Right cardiac atrium (tissue), 5 donors: ENCODE results near the gene KRTAP4-4. TPM values are rescaled to one million over a fixed set of nuclear protein-coding genes. Genes with fewer than 3 reads are reported as not detected.
"Not testable (repeated sequence)": the region's sequence is repeated elsewhere in the genome, so short reads cannot be mapped to it uniquely, and the experiment has no call there.

Source experiments
- ATAC-seq, 2 donors: fragments of 200-7000 bp; cut with Tn5 transposase; one replicate each; pipeline versions ENCODE4 v1.8.0 to v1.9.1; 2020; ENCODE audit warnings: moderate library complexity in 2 of 2, mild to moderate bottlenecking in 1 of 2
- DNase-seq, 3 donors: peaks; one replicate each; pipeline ENCODE4 v3.0.0-alpha.2; 2020
- H3K27ac ChIP-seq: one replicate; pipeline ENCODE4 v1.5.1; 2013; ENCODE audit warnings: mild to moderate bottlenecking, low read length, control low read depth, moderate library complexity
- H3K27me3 ChIP-seq: one replicate; pipeline ENCODE4 v1.6.1; 2013; ENCODE audit not compliant: control insufficient read depth, insufficient read depth
- H3K4me1 ChIP-seq: one replicate; pipeline ENCODE4 v1.6.1; 2013; ENCODE audit warnings: low read length; ENCODE audit not compliant: control insufficient read depth, insufficient read depth
- H3K4me3 ChIP-seq: one replicate; pipeline ENCODE4 v1.5.1; 2013; ENCODE audit warnings: low read length, control low read depth
- H3K9me3 ChIP-seq: one replicate; pipeline ENCODE4 v1.6.1; 2013; ENCODE audit warnings: low read length; ENCODE audit not compliant: control insufficient read depth
- WGBS: extraction: QIAGEN DNeasy Blood & Tissue Kit; methylation state at CpG from one replicate; pipeline ENCODE4 v1.1.7; 2013; 5-methylcytosine and 5-hydroxymethylcytosine counted together
- intact Hi-C, 4 donors: fragments of 100-400 bp; cut with DNase I; formaldehyde crosslinking; loops; one replicate each; pipeline versions ENCODE4 v1.11.0 to v1.14.0; 2022 to 2023
- polyA plus RNA-seq: library from polyadenylated mRNA; stranded (reverse); fragments of 200-250 nt; gene quantifications from one replicate; pipeline ENCODE4 v1.2.3, GENCODE V29; 2013
- total RNA-seq, 4 donors: library from RNA; stranded (reverse); fragmentation: NEBNext Ultra II Directional; extraction: Animal tissue kit (Norgen Biotek cat#: 25700); gene quantifications; one replicate each; pipeline ENCODE4 v1.2.1, GENCODE V29; 2021
- donor health status: healthy with polysubstance abuse.
- donor health status: DM: no; HTN: yes; CAD: no.
- donor health status: DM: no; HTN: no; CAD: no.
- donor health status: DM: no; HTN: yes; CAD: no; lungs with severe emphysema.
- donor health status: DM: yes; HTN: yes; CAD: no.

Gene KRTAP4-4
- total and polyA plus RNA-seq, 5 donors: not detected

- Histone ChIP-seq H3K4me3 (no peak overlapping the region), H3K27ac (no peak overlapping the region), H3K9me3 (no peaks in the 10 kb centered on the region), H3K4me1 (no peaks in the 10 kb centered on the region), H3K27me3 (no peaks in the 10 kb centered on the region)
- WGBS: 76% methylated on average over 3 of the region's 3 CpGs
- ATAC-seq: no peak
- DNase-seq: no peak
- intact Hi-C loops: no loop called here
These were observed 16.3 kb upstream of the KRTAP4-4 start for GRCh38 chr17:41176744-41177387.

- Histone ChIP-seq H3K27me3 (no peaks in the 10 kb centered on the region), H3K27ac (no peak overlapping the region), H3K4me1 (no peaks in the 10 kb centered on the region), H3K9me3 (no peaks in the 10 kb centered on the region), H3K4me3 (no peak overlapping the region)
- no peak for ATAC-seq
- 77% methylated on average over 2 of the region's 2 CpGs for WGBS
- intact Hi-C loops: no loop called here
- no peak for DNase-seq
These were observed 11.3 kb upstream of the KRTAP4-4 start for GRCh38 chr17:41171886-41172285.

GRCh38 chr17:41168121-41168520, 7.6 kb upstream of the KRTAP4-4 start, which contains the start of gene KRTAP4-3:
Gene KRTAP4-3 (minus strand): TSS chr17:41168221. CDS start chr17:41168172, 49 bp downstream.
- DNase-seq: no peak
- no peak within 1 kb of the TSS for H3K4me3 ChIP-seq
- no peaks in the 10 kb centered on the region for H3K4me1 ChIP-seq
- H3K27me3 ChIP-seq: no peaks in the 10 kb centered on the region
- no peak within 1 kb of the TSS for H3K27ac ChIP-seq
- intact Hi-C loops: no loop called here
- H3K9me3 ChIP-seq: no peaks in the 10 kb centered on the region
- 54% methylated on average over 1 of the region's 1 CpG for WGBS
- no peak for ATAC-seq

- H3K27me3 ChIP-seq: no peaks in the 10 kb centered on the region
- no peak overlapping the region for H3K27ac ChIP-seq
- ATAC-seq: no peak
- 82% methylated on average over 7 of the region's 7 CpGs for WGBS
- DNase-seq: no peak
- no peak overlapping the region for H3K4me3 ChIP-seq
- intact Hi-C loops: no loop called here
- H3K4me1 ChIP-seq: no peaks in the 10 kb centered on the region
- no peaks in the 10 kb centered on the region for H3K9me3 ChIP-seq
These were observed 7.0 kb upstream of the KRTAP4-4 start for GRCh38 chr17:41167561-41167960.

GRCh38 chr17:41163828-41164227, 3.3 kb upstream of the KRTAP4-4 start:
- Histone ChIP-seq H3K27me3 (no peaks in the 10 kb centered on the region), H3K4me1 (no peaks in the 10 kb centered on the region), H3K4me3 (no peak overlapping the region), H3K9me3 (no peaks in the 10 kb centered on the region), H3K27ac (no peak overlapping the region)
- WGBS: 73% methylated on average over 7 of the region's 7 CpGs
- intact Hi-C loops: no loop called here
- ATAC-seq: no peak
- DNase-seq: no peak

- DNase-seq, H3K27ac ChIP-seq, H3K4me3 ChIP-seq, H3K4me1 ChIP-seq, H3K9me3 ChIP-seq, intact Hi-C loops, ATAC-seq, H3K27me3 ChIP-seq: not testable (repeated sequence)
- 84% methylated on average over 3 of the region's 3 CpGs for WGBS
These were observed 358 bp downstream of the KRTAP4-4 start for GRCh38 chr17:41160190-41160589.

- Histone ChIP-seq H3K4me1 (no peaks in the 10 kb centered on the region), H3K27me3 (no peaks in the 10 kb centered on the region), H3K9me3 (no peaks in the 10 kb centered on the region), H3K27ac (no peak overlapping the region), H3K4me3 (no peak overlapping the region)
- WGBS: 3% methylated on average over 2 of the region's 2 CpGs
- no peak for DNase-seq
- no peak for ATAC-seq
- intact Hi-C loops: no loop called here
These were observed 6.7 kb downstream of the KRTAP4-4 start for GRCh38 chr17:41153856-41154255.

- intact Hi-C loops: no loop called here
- 60% methylated on average over 2 of the region's 2 CpGs for WGBS
- no peaks in the 10 kb centered on the region for H3K27me3 ChIP-seq
- ATAC-seq: no peak
- H3K9me3 ChIP-seq: no peaks in the 10 kb centered on the region
- H3K27ac ChIP-seq: no peak overlapping the region
- H3K4me1 ChIP-seq: no peaks in the 10 kb centered on the region
- no peak overlapping the region for H3K4me3 ChIP-seq
- DNase-seq: no peak
These were observed 9.0 kb downstream of the KRTAP4-4 start for GRCh38 chr17:41151525-41151924.

- H3K27ac ChIP-seq: no peak overlapping the region
- intact Hi-C loops: no loop called here
- DNase-seq (no peak), ATAC-seq (no peak)
- H3K9me3 ChIP-seq: no peaks in the 10 kb centered on the region
- no peaks in the 10 kb centered on the region for H3K4me1 ChIP-seq
- H3K27me3 ChIP-seq: no peaks in the 10 kb centered on the region
- H3K4me3 ChIP-seq: no peak overlapping the region
- 78% methylated on average over 4 of the region's 4 CpGs for WGBS
These were observed 10.5 kb downstream of the KRTAP4-4 start for GRCh38 chr17:41150026-41150425.

GRCh38 chr17:41149652-41149985, 10.9 kb downstream of the KRTAP4-4 start, which contains the start of gene KRTAP4-5:
Gene KRTAP4-5 (minus strand): TSS chr17:41149825. CDS start chr17:41149767, 58 bp downstream.
- DNase-seq (no peak), ATAC-seq (no peak)
- intact Hi-C loops: no loop called here
- H3K4me3 ChIP-seq: no peak within 1 kb of the TSS
- H3K27ac ChIP-seq: no peak within 1 kb of the TSS
- no peaks in the 10 kb centered on the region for H3K9me3 ChIP-seq
- WGBS: 51% methylated on average over 2 of the region's 2 CpGs
- H3K27me3 ChIP-seq: no peaks in the 10 kb centered on the region
- H3K4me1 ChIP-seq: no peaks in the 10 kb centered on the region

GRCh38 chr17:41148971-41149651, 11.4 kb downstream of the KRTAP4-4 start:
- WGBS: 70% methylated on average over 10 of the region's 10 CpGs
- intact Hi-C loops, ATAC-seq, H3K4me3 ChIP-seq, H3K27ac ChIP-seq, DNase-seq, H3K27me3 ChIP-seq, H3K4me1 ChIP-seq, H3K9me3 ChIP-seq: not testable (repeated sequence)
